Spinal cord (tissue), 10 donors: Measurements from ENCODE around the gene COQ8B. TPM values are rescaled to one million over a fixed set of nuclear protein-coding genes. Genes with fewer than 3 reads are reported as not detected.

Source experiments
- DNase-seq, 6 donors: peaks; one replicate each; pipeline versions ENCODE4 v3.0.0 to v3.0.0-alpha.2; 2013 to 2015; ENCODE audit warnings: low spot score in 6 of 6, low read depth in 4 of 6
- H3K27ac ChIP-seq: one replicate; pipeline ENCODE4 v1.5.1; 2013; ENCODE audit warnings: low read depth, low read length, control low read depth
- H3K27me3 ChIP-seq: one replicate; pipeline ENCODE4 v1.6.1; 2013; ENCODE audit warnings: low read length; ENCODE audit not compliant: control insufficient read depth, insufficient read depth
- H3K36me3 ChIP-seq: one replicate; pipeline ENCODE4 v1.6.1; 2013; ENCODE audit warnings: low read length; ENCODE audit not compliant: control insufficient read depth, insufficient read depth
- H3K4me1 ChIP-seq: one replicate; pipeline ENCODE4 v1.6.1; 2013; ENCODE audit warnings: low read length; ENCODE audit not compliant: control insufficient read depth, insufficient read depth
- H3K4me3 ChIP-seq: one replicate; pipeline ENCODE4 v1.5.1; 2013; ENCODE audit warnings: low read depth, low read length, control low read depth
- H3K9me3 ChIP-seq: one replicate; pipeline ENCODE4 v1.6.1; 2013; ENCODE audit warnings: low read length; ENCODE audit not compliant: control insufficient read depth, insufficient read depth
- WGBS: methylation state at CpG from one replicate; pipeline ENCODE4 v1.1.5; 2013; ENCODE audit warnings: missing lambda C conversion rate; ENCODE audit not compliant: insufficient coverage; 5-methylcytosine and 5-hydroxymethylcytosine counted together
- polyA plus RNA-seq, 2 donors: library from polyadenylated mRNA; unstranded; fragments of 120-200 nt; gene quantifications; one replicate each; pipeline ENCODE4 v1.2.1, GENCODE V29; 2013; ENCODE audit not compliant: insufficient read length in 2 of 2
- total RNA-seq, 2 donors: library from RNA; depleted of rRNA in 1 of 2; stranded (reverse); fragments of 120-200 nt in 1 of 2; fragments of >200 nt in 1 of 2; gene quantifications; one replicate each; pipeline versions ENCODE4 v1.2.3 to v1.2.4, GENCODE V29; 2013 to 2014
- donor health status: healthy.

COQ8B gene
- total and polyA plus RNA-seq, 4 donors, result 25.7 to 47.9 (median 43.6) TPM

- Histone ChIP-seq H3K36me3 (peaks cover 75% of the 10 kb centered on the region), H3K9me3 (no peaks in the 10 kb centered on the region), H3K4me1 (no peaks in the 10 kb centered on the region), H3K27me3 (no peaks in the 10 kb centered on the region), H3K27ac (no peak overlapping the region), H3K4me3 (no peak overlapping the region)
- DNase-seq, result no peak
- 97% methylated on average over 5 of the region's 7 CpGs for WGBS
Observed at GRCh38 chr19:40705950-40706619, 10.6 kb downstream of the COQ8B start.

- Histone ChIP-seq H3K4me3 (no peak overlapping the region), H3K27me3 (no peaks in the 10 kb centered on the region), H3K27ac (no peak overlapping the region), H3K36me3 (peaks cover 72% of the 10 kb centered on the region), H3K4me1 (no peaks in the 10 kb centered on the region), H3K9me3 (no peaks in the 10 kb centered on the region)
- WGBS, result 96% methylated on average over 4 of the region's 9 CpGs
- no peak for DNase-seq
Observed at GRCh38 chr19:40705362-40705651, 11.4 kb downstream of the COQ8B start.

DNA sequence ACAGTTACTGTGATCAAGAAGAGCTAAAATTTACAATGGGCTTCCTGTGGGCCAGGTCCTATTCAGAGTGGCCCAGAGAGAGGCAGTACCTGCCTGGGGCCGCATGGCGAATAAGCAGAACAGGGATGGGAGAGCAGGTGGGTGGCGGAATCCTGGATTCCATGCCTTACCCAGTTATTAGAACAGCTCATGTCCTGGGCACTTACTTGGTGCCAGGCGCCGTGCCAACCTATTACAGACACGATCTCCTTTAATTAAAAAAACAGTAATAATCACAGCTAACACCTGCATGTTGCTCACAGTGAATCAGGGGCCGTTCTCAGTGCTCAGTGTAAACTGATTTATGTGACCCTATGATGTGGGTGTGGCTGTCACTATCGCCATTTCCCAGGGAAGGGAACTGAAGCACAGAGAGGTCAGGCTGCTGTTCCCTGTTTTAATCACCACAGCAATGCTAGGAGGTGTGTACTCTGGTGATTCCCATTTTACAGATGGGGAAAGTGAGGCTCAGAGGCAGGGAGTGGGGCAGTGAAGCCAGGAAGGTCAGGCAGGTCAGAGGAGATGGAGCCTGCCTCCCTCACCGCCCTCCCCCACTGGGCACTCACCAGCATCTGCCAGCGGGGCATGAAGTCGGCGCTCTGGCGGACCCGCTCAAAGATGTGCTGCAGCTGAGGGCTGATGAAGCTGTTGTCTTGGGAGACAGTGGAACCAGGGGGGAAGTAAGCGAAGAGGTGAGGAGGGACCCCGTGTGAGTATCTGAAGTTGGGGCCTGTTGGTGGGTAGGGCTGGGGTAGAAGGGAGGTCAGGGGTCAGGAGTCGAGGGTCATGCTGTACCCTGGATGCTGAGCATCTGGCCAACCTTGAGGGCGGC, 12.0 kb downstream of the COQ8B start:
- H3K27ac ChIP-seq, result no peak overlapping the region
- H3K27me3 ChIP-seq, result no peaks in the 10 kb centered on the region
- no peaks in the 10 kb centered on the region for H3K4me1 ChIP-seq
- peaks cover 72% of the 10 kb centered on the region for H3K36me3 ChIP-seq
- H3K9me3 ChIP-seq, result no peaks in the 10 kb centered on the region
- WGBS, result 92% methylated on average over 13 of the region's 18 CpGs
- no peak for DNase-seq
- no peak overlapping the region for H3K4me3 ChIP-seq

DNA sequence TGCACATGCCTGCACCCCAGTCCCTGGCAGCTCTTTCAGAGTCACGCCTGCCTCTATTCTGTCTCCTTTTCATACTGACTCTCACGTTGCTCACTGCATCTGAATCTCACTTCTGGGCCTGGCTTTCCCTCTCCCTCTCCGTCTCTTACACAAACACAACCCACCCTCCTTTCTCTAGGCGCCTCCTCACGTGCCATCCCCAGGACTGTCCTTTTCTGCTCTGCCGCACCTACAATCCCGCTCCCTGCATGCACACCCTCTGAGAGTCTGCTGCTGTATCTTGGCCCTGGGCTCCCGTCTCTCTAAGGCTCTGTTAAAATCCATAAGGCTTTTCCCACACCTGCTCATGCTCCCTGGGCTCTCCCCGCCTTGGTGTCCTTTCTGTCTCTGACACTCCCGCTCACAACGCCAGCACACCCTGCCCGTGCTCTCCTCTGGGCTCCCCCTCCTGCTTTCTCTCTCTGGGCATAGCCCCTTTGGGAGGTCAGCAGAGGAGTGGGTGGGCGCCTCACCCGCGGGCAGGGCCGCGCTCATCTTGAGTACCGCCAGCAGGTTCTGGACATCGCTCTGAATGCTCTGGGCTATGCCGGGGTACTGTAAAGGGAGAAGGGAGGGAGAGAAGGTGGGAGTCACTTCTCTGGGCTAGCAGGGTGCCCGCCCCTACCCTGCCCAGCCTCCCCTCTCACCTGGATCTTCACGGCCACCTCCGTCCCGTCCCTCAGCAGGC, 13.5 kb downstream of the COQ8B start:
- Histone ChIP-seq H3K36me3 (peaks cover 71% of the 10 kb centered on the region), H3K9me3 (no peaks in the 10 kb centered on the region), H3K27ac (no peak overlapping the region), H3K4me3 (no peak overlapping the region), H3K27me3 (no peaks in the 10 kb centered on the region), H3K4me1 (no peaks in the 10 kb centered on the region)
- DNase-seq, result no peak
- 80% methylated on average over 18 of the region's 24 CpGs for WGBS

GRCh38 chr19:40702337-40703012, 14.2 kb downstream of the COQ8B start:
- H3K4me3 ChIP-seq, result no peak overlapping the region
- no peak for DNase-seq
- WGBS, result 49% methylated on average over 17 of the region's 18 CpGs
- H3K36me3 ChIP-seq, result peaks cover 69% of the 10 kb centered on the region
- H3K9me3 ChIP-seq, result no peaks in the 10 kb centered on the region
- no peak overlapping the region for H3K27ac ChIP-seq
- H3K4me1 ChIP-seq, result no peaks in the 10 kb centered on the region
- H3K27me3 ChIP-seq, result no peaks in the 10 kb centered on the region

- Histone ChIP-seq H3K27ac (no peak overlapping the region), H3K4me3 (no peak overlapping the region), H3K36me3 (peaks cover 68% of the 10 kb centered on the region), H3K27me3 (no peaks in the 10 kb centered on the region), H3K9me3 (no peaks in the 10 kb centered on the region), H3K4me1 (no peaks in the 10 kb centered on the region)
- DNase-seq, result no peak
- 97% methylated on average over 3 of the region's 6 CpGs for WGBS
Observed at GRCh38 chr19:40701758-40702157, 14.9 kb downstream of the COQ8B start.

DNA sequence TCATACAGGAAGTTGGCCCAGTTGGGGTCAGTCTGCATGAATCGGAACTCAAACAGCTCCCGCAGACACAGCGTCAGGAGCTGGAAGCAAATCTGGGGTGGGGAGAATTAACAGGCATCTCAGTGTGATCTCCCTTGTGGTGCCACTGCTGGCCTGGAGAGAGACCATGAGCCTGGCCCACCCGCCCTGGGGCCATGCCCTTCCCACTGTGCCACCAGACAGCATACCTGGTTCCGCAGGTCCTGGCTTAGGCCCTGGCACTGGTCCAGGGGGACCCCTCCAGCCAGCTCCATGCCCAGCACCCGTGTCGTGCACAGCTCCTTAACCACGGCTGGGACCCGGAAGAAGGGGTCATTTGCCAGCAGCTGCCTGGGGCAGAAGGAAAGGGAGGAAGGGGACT, 16.6 kb downstream of the COQ8B start:
- Histone ChIP-seq H3K27ac (no peak overlapping the region), H3K9me3 (no peaks in the 10 kb centered on the region), H3K36me3 (peaks cover 74% of the 10 kb centered on the region), H3K4me3 (no peak overlapping the region), H3K4me1 (no peaks in the 10 kb centered on the region), H3K27me3 (no peaks in the 10 kb centered on the region)
- 92% methylated on average over 5 of the region's 9 CpGs for WGBS
- DNase-seq, result no peak

DNA sequence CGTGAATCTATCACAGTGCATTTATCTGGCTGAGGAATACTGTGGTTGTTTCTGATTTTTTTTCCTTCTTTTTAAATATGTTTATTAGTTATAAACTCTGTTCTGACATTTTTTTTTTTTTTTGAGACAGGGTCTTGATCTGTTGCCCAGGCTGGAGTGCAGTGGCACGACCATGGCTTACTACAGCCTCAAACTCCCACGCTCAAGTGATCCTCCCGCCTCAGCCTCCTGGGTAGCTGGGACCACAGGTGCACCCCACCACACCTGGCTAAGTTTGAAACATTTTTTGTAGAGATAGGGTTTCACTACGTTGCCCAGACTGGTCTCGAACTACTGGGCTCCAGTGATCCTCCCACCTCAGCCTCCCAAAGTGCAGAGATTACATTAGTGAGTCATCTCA, 19.7 kb downstream of the COQ8B start:
- Histone ChIP-seq H3K9me3 (no peaks in the 10 kb centered on the region), H3K4me3 (no peak overlapping the region), H3K36me3 (peaks cover 73% of the 10 kb centered on the region), H3K4me1 (peaks cover 6% of the 10 kb centered on the region), H3K27me3 (no peaks in the 10 kb centered on the region), H3K27ac (no peak overlapping the region)
- DNase-seq, result no peak
- WGBS, result 83% methylated on average over 1 of the region's 6 CpGs

DNA sequence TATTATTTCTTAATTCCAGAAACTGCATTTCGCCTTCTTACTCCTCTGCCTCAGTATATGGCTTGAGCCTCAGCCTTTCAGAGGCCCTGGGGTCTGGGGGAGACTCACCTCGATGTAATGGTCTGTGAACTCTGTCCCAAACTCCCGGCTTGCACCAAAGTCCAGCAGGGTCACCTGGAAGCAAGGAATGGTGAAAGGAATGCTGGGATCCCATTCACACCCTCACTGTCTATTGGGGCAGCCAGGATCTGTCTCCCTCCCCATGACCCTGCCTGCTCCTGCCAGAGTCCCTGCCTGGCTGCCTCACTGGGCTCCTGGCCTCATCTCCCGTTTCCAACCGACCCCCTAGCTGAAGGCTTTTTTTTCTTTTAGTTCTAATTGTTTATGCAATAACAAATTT, 20.8 kb downstream of the COQ8B start:
- no peaks in the 10 kb centered on the region for H3K9me3 ChIP-seq
- 100% methylated on average over 1 of the region's 5 CpGs for WGBS
- no peak for DNase-seq
- no peaks in the 10 kb centered on the region for H3K27me3 ChIP-seq
- H3K4me1 ChIP-seq, result peaks cover 17% of the 10 kb centered on the region
- no peak overlapping the region for H3K4me3 ChIP-seq
- no peak overlapping the region for H3K27ac ChIP-seq
- peaks cover 72% of the 10 kb centered on the region for H3K36me3 ChIP-seq
